ENCODE measurements around the gene TSEN34.

DNA sequence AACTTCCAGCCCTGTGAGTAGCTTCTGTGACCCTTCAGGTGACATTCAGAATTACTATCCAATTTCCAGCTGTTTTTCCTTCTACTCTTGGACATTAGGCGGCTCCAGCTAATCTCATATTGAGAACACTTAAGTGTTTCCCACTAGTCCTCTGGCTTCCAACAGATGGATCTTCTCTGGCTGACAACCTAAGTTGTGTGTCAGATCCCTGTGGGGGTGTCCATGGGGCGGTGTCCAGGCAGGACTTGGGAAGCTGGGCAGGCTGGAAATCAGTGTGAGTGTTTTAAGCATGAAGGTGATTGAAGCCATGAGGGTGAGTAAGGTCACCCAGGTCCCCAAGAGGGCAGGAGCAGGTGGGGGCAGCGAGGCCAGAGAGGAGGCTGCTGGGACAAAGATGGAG is 43.4 kb upstream of the TSEN34 start:
- TF ChIP-seq, protein P1, sequence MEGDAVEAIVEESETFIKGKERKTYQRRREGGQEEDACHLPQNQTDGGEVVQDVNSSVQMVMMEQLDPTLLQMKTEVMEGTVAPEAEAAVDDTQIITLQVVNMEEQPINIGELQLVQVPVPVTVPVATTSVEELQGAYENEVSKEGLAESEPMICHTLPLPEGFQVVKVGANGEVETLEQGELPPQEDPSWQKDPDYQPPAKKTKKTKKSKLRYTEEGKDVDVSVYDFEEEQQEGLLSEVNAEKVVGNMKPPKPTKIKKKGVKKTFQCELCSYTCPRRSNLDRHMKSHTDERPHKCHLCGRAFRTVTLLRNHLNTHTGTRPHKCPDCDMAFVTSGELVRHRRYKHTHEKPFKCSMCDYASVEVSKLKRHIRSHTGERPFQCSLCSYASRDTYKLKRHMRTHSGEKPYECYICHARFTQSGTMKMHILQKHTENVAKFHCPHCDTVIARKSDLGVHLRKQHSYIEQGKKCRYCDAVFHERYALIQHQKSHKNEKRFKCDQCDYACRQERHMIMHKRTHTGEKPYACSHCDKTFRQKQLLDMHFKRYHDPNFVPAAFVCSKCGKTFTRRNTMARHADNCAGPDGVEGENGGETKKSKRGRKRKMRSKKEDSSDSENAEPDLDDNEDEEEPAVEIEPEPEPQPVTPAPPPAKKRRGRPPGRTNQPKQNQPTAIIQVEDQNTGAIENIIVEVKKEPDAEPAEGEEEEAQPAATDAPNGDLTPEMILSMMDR (IDR thresholded peaks at IDR 0.05; ENCODE audit: insufficient read depth, low read depth, low read length), result no peak
- TF ChIP-seq EZH2 (IDR thresholded peaks at IDR 0.05; ENCODE audit: insufficient read depth, low read length), result no peak

Measured in astrocyte (in vitro differentiated cells and primary cell).